Measurements from ENCODE around the gene RGMB.

- no peak for TF ChIP-seq CTCF (IDR thresholded peaks at IDR 0.05; ENCODE audit: low read depth, low read length, missing input control)
- no peak for TF ChIP-seq REST (IDR thresholded peaks at IDR 0.05)
- no peak for TF ChIP-seq ZBTB33 (IDR thresholded peaks at IDR 0.05)
- TF ChIP-seq NR2F2 (IDR thresholded peaks at IDR 0.05): no peak
- TF ChIP-seq TAF1 (conservative IDR thresholded peaks at IDR 0.05): no peak
- no peak for TF ChIP-seq ATF3 (IDR thresholded peaks at IDR 0.05)
- TF ChIP-seq MAX (IDR thresholded peaks at IDR 0.05): no peak
- TF ChIP-seq JUND (IDR thresholded peaks at IDR 0.05): no peak
Observed at GRCh38 chr5:98742396-98743073, 30.9 kb upstream of the RGMB start.
